HG02943 (cell line): ENCODE results near the gene DNAJC18.
A peak's percentile ranks its signal among the peaks of the same experiment; 100 is the strongest.

Source experiments
- ATAC-seq: cut with Tn5 transposase; IDR thresholded peaks from one replicate; pipeline ENCODE4 v1.9.1; 2021; ENCODE audit warnings: mild to moderate bottlenecking, low read depth, moderate library complexity; ENCODE audit not compliant: unreplicated experiment

The DNAJC18 gene

GRCh38 chr5:139407517-139407916 is 31.8 kb downstream of the DNAJC18 start:
- ATAC-seq, result no peak

- ATAC-seq, result no peak
Observed at GRCh38 chr5:139406963-139407362, 32.4 kb downstream of the DNAJC18 start.

DNA sequence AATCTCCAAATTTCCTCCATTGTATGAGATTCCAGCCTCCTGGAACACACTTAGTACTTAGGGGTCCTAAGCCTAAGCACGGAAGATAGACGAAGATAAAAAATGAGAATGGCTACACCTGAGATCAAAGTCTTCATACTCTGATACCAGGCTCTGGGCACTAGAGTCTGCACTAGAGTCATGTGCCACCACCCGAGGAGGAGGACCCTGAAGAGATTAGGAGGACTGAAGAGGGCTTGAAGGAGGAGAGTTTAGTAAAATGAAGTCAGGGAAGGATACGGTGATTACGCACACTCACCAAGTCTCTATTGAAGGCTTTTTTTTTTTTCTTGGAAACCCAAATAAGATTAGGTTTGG is 34.9 kb downstream of the DNAJC18 start:
- ATAC-seq, result no peak

GRCh38 chr5:139403787-139404483 is 35.4 kb downstream of the DNAJC18 start, which contains the start of gene SPATA24:
Gene SPATA24 (minus strand): TSS chr5:139404089. CDS start chr5:139404060, 29 bp downstream.
- ATAC-seq, result peak; percentile 74

DNA sequence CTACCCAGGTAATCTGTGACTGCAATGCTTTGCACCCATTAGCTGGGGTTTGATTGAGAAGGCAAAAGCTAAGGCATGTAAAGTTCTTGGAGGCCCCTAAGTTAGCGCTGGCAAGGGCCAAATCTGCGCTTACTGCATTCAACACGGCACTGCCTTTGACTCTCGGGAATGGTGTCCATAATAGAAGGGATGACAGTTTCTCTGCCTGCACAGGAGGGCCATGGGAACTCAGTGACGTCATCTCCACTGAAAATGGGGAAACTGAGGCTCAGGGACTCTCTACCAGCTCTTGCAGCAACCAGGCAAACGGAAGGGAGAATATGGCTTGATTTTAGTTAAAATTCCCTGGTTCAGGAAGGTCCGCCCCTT is 35.9 kb downstream of the DNAJC18 start:
- peak; percentile 5 for ATAC-seq

DNA sequence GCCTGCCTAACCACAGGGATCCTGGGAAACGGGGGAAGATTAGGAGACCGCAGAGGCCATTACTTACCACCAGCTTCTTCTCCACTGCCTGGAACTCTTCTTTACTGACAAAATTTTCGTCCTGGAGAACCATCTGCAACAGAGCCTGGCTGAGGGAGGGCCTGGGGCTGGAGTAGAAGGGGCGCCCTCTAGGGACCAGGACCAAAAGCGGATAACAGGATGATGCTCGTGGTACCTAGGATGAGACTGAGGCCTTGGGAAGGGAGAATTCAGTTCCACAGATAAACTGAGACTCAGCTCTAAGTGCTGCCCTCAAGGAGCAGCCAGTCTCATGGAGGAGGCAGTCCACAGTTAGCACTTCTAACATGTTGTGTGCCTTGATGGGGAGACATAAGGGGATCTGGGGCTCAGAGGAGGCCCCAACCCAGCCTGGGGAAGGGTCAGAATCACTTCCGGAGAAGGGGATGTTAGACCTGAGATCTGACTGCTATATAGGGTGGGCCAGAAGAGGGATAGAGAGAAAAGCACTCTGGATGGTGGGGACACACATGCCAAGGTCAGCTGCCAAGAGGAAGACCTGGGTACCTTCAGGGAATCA is 36.7 kb downstream of the DNAJC18 start:
- no peak for ATAC-seq

DNA sequence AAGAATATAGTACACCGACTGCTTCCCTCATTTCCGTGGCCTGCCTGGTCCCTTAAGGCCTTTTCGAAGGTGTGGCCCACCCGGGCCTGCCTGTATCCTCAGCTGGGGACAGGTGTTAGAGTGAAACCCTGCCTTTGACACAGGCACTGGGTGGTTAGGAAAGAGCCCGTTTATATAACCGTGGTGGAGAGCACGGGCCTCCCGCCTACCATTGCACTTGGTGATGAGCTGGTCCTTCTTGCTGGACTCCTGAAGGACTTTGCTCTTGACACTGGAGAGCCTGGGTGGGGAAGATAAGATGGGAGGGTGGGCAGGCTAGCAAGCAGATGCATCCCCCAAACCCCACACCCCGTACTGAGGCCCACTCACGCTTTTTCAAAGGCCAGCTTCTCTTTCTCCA is 37.8 kb downstream of the DNAJC18 start:
- ATAC-seq, result no peak

- no peak for ATAC-seq
Observed at GRCh38 chr5:139399501-139400121, 39.7 kb downstream of the DNAJC18 start.

DNA sequence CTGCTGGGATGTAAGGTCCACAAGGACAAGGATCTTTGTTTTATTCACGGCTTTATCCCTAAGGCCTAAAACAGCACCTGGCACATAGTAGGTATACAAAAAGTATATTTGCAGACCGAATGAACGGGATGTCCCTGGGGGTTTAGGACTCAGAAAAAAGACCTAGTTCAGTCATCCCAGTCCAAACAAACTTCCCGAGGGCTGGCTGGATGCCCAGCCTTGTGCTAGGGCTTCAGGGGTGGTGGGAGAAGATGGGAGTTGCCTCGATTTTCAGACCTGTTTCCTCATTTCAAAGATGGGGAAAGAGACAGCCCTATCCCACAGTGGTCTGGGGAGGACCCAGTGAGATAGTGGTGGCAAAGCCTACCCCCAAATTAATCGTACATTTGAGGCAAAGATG is 41.4 kb downstream of the DNAJC18 start:
- ATAC-seq, result no peak

GRCh38 chr5:139396691-139397090 is 42.6 kb downstream of the DNAJC18 start:
- ATAC-seq, result no peak

- no peak for ATAC-seq
Observed at GRCh38 chr5:139395844-139396640, 43.3 kb downstream of the DNAJC18 start.

GRCh38 chr5:139394654-139395566 is 44.4 kb downstream of the DNAJC18 start, which contains the start of gene PROB1:
Gene PROB1 (minus strand): TSS chr5:139395104. CDS start chr5:139395081, 23 bp downstream.
- ATAC-seq, result no peak

- no peak for ATAC-seq
Observed at GRCh38 chr5:139394123-139394653, 45.1 kb downstream of the DNAJC18 start.

DNA sequence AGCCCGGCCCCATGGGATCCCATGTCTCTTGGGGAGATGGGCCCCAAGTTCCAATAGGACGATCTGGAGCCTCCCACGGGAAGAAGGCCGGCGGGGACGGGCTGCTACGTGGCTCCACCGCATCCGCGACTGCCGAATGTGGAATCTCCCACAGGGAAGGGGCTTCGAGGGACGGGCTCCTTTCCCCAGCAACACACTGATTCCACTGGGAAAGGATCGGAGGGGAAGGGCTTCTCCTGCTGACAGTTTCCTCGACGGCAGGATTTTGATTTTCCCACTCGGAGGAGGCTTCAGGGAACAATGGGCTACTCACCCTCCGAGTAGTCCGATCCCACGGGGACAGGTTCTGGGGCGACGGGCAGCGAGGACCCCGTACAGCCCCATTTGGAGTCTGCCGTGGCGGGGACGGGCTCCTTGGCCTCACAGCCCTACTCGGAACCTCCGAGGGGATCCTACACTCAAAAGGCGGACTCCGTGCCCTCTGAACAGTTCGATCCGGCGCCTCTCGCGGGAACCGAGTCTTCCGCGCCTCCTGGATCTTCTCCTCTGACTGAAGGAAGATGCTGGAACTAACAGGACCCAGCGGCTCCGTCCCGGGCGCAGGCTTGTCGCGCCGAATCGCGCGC is 45.7 kb downstream of the DNAJC18 start:
- no peak for ATAC-seq

DNA sequence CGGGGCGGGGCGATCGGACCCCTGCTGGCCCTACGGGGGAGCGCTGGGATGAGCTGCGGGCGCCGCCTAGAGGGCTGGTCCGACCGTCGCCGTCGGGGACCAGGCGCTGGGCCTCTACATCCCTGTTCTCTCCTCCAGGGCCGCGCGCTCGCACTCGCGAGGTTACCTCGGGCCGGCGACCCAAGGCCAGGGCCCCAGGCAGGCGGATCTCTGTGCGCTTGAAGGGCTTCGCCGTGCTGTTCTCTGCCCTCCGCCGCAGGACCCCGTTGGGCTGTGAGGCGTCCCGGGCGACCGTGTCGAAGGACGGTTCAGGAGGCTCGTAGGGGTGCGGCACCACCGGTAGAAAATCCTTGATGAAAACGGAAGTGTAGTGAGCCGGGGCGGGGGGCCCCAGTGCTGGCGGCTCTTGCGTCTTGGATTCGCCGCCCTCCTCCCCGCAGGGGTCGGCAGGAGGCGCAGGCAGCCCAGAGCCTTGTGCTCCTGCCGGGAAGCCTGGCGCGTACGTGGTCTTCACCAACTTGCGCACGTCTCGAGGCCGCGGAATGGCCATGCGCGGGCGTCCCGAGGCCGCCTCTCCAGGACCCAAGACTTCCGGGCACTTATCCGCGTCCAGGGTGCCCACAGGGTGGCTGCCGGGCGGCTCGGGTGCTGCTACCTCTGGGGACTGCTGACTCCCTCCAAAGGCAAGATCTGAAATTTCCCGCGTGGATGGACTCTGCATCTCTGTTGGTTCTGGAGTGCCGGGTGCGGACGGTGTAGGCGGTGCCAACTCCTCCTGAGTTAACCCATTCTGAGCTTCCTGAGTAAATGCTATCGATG is 46.4 kb downstream of the DNAJC18 start:
- ATAC-seq, result peak; percentile 43

DNA sequence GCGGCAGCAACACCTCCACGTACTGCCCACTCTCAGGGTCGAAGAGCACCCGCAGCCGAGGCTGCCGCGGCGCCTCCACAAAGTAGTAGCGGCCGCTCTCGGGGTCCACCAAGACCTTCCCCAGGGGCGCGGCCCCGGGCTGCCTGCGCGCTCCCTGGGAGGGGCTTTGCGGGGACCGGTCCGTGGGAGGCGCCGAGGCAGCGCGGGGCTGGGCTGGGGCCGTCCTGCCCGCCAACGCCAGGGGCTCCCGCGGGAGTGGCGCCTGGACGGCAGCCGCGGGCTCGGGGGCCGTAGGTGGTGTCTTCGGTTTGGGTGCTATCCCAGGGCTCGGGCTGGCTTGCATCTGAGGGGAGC is 47.0 kb downstream of the DNAJC18 start:
- ATAC-seq, result no peak

DNA sequence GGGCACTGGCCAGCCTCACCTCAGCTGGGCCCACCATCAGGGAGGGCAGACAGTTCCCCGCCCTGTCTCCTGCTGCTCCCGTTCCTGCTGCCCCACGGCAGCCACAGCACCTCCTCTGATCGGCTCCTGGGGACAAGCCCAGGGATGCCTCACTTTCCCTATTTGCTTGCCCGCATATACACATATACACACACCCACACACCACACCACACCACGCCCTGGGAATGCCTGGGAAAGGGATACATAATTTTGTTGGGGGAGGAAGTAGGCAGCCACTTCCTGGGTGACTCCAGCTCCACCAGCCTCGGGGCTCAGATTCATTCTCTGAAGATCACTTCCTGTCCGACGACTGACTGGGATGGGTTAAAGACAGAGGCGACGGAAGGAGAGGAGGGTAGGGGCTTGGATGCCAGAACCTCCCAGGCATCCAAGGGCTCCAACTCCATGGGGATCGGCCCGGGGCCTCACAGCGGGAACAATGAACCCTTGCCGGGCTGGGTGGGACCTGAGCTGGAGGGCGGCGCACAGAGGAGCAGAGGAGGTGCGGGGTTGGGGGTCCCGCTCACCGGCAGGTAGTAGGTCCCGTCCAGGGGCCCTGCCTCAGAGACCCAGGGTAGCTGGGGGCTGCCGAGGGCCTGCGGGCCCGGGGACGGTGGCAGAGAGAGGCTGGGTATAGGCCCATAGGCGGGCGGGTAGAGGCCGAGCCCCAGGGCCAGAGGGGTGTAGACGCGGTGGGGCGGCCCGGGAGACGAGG is 47.6 kb downstream of the DNAJC18 start:
- ATAC-seq, result no peak
